NCI-H128 (cell line): Measurements from ENCODE around the gene MYO9A.
"Not testable (repeated sequence)": the region's sequence is repeated elsewhere in the genome, so short reads cannot be mapped to it uniquely, and the experiment has no call there.

Source experiments
- DNase-seq: peaks from one replicate; lab custom pipeline; 2025; ENCODE audit not compliant: unreplicated experiment; lab: John Stamatoyannopoulos, UW

MYO9A gene

DNA sequence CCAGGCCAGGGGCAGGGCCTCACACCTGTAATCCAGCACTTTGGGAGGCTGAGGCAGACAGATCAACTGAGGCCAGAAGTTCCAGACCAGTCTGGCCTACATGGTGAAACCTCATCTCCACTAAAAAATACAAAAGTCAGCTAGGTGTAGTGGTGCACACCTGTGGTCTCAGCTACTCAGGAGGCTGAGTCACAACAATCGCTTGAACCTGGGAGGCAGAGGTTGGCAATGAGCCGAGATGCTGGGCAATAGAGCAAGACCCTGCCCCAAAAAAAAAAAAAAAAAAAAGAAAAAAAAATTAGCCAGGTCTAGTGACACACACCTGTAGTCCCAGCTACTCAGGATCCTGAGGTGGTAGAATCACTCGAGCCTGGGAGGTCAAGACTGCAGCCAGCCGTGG is 18.8 kb downstream of the MYO9A start:
- no peak for DNase-seq

DNA sequence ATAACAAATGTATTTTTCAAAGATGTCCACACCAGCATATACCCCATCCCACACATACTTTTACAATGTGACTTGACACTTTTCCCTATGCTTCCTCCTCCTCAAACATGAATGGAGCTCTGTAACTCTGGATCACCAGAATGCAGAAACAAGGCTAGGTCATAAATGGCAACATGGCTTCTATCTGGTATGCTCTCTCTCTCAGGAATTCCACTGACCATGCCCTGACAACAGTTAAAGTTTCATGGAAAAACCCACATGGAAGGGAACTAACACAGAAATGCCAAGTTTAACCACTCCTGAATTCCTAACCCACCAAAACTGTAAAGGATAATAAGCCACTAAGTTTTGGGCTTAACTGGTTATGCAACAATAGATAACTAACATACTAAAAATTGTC is 19.9 kb downstream of the MYO9A start:
- no peak for DNase-seq

DNA sequence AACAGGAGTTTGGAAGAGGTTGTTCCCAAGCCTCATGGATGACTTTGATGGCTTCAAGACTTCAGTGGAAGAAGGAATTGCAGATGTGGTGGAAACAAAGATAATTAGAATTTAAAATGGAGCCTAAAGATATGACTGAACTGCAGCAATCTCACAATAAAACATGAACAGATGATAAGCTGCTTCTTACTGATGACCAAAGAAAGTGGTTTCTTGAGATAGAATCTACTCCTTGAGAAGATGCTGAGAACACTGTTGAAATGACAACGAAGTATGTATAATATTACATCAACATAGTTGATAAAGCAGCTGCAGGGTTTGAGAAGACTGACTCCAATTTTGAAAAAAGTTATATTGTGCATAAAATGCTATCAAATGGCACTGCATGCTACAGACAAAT is 21.2 kb downstream of the MYO9A start:
- DNase-seq, result no peak

DNA sequence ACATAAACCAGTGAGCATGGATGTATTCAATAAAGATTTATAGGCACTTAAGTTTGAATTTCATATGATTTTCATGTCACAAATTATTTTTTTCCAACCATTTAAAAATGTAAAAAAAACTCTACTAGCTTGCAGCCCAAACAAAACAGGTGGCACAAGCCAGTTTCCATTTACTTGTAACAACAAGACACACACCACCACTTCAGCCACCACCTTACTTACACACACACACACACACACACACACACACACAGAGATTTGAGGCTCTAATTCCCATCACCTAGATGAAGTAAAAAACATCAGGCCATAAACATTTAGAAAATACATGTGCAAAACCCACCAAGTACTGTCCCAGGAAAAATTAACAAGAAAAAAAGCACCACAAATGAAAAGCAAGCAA is 25.3 kb downstream of the MYO9A start:
- no peak for DNase-seq

DNA sequence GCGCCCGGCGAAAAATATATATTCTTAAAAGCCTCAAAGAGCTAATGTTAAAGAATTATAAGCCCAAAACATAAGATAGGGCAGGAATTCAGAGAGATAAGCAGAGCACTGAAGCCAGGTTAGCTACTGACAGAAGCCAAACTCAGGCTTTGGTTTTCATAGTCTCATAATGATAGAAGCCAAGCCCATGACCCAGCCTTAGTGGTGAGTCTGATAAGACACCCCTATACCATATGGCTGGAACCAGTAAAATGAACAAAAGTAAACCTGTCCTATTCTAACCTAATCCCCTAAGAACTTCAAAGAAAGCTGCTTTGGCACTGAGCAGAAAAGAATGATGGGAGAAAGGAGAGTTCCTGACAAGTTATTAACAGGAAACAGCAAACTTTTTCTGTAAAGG is 25.9 kb downstream of the MYO9A start:
- DNase-seq, result no peak

DNA sequence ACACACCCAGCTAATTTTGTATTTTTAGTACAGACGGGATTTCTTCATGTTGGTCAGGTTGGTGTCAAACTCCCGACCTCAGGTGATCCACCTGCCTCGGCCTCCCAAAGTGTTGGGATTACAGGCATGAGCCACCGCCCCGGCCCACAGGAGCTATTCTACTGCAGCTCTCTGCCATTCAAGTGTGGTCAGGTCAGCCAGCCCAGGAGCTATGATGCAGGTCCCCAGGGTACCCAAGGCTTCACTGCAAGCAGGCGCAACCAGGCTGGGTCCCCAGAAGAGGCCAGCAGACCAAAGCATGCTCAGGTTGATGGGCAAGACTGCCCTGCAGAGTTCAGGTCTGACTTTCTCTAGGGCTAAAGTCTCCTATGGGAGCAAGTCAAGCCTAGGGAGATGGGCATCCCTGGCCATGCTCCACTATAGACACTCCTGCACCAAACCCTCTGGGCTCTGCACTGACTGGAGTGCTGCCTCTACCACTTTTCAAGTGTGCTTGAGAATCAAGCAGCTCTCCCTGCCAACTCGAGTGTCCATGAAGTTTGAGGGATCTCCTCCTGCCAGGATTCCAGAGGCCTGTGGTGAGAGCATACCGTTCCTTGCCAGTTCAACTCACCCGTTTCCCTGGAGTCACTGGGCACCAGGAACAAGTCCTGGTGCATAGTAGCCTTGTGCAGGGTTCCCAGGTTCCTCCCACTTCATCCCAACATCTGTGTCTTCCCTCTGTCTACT is 30.9 kb downstream of the MYO9A start:
- DNase-seq, result no peak

DNA sequence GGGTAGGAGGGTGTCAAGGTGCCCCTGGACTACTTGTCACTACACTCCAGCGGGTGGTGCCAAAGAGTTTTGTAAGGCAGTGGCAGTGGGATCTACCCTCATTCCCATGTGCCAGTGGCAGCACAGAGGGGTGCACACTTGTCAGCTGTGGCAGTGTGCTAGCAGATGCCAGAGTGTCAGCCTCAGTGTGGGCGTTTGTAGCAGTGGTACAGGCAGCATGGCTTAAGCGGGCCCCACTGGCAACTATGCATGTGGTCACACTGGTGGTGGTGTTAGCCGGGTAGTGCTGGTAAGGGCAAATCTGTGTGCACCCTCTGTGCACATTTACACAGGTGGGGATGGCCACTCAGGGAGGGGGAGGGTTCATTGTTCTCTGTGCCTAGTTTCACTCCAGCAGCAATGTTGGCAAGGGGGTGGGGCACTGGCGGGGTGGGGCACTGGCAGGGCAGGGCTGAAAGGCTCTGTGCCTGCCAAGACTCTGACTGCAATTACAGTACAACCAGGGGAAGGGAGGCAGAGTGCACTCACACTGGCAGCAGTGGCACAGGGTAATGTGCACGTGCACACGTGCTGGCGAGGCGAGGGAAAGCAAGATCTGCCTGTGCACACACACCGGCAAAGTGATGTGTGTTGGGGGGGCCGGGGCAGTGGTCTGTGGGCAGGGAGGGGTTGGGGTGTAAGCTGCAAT is 31.8 kb downstream of the MYO9A start:
- DNase-seq, result no peak

DNA sequence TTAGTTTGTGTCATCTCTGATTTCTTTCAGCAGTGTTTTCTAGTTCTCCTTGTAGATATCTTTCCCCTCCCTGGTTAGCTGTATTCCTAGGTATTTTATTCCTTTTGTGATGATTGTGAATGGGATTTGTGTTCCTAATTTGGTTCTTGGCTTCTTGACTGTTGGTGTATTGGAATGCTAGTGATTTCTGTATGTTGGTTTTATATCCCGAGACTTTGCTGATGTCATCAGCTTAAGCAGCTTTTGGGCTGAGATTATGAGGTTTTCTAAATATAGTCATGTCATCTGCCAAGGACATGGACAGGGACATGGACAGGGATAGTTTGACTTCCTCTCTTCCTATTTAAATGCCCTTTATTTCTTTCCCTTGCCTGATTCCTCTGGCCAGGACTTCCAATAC is 35.8 kb downstream of the MYO9A start:
- no peak for DNase-seq

DNA sequence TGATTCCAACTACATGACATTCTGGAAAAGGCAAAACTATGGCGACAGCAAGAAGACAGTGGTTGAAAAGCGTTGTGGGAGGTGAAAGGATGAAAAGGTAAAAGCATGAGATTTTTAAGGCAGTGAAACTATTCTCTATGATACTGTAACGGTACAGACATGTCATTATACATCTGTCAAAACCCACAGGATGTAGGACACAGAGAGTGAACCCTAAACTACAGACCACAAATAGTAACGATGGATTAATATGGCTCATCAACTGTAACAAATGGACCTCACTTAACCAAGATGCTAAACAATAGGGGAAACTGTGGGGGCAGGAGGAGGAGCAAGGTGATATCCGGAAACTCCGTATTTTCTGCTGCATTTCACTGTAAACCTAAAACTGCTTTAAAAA is 39.1 kb downstream of the MYO9A start:
- DNase-seq, result no peak

DNA sequence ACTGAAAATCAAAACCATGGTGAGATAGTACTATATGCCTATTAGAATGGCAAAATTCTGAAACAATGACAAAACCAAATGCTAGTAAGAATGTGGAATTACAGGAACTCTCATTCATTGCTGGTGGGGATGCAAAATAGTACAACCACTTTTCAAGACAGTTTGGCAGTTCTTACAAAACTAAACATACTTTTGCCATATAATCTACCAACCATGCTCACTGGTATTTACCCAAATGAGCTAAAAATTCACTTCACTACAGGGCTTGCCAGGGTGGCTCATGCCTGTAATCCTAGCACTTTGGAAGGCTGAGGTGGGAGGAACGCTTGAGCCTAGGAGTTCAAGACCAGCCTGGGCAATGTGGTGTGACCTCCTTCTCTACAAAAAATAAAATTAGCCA is 40.0 kb downstream of the MYO9A start:
- DNase-seq, result no peak

DNA sequence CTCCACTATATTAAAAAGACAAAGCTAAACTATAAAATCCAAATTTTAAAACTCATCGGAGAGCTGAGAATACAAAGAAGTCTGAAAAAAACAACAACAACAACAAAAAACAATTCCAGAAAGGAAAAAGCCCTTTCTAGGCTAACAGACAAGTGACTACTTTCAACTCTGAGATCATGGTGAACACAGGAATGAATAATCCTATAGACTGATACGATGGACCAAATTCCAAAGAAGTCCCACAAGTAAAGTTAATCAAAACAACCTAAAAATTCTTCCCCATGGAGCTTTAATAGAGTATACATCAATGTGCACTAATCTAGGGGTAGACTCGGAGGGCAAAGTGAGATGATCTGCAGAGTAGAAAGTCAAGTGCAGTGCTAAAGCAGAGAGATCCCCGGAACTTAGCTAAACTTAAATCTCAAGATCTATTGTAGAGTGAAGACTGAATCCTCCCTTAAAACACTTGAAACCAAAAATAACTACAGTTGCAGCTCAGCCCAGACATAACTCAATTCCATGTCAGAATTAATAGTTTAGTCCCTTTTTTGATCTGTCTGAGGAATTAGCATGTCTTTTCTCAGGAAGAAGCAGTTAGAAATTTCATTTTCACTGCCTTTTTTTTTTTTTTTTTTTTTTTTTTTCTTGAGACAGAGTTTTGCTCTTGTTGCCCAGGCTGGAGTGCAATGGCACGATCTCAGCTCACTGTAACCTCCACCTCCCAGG is 43.5 kb downstream of the MYO9A start:
- DNase-seq, result no peak

DNA sequence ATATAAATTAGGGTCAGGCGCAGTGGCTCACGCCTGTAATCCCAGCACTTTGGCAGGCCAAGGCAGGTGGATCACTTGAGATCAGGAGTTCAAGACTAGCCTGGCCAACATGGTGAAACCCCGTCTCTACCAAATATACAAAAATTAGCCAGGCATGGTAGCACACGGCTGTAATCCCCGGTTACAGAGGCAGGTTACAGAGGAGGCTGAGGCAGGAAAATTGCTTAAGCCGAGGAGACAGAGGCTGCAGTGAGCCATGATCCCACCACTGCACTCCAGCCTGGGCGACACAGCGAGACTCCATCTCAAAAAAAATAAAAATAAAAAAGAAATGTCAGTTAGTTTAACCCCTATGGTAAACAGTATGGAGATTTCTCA is 46.5 kb downstream of the MYO9A start:
- not testable (repeated sequence) for DNase-seq

DNA sequence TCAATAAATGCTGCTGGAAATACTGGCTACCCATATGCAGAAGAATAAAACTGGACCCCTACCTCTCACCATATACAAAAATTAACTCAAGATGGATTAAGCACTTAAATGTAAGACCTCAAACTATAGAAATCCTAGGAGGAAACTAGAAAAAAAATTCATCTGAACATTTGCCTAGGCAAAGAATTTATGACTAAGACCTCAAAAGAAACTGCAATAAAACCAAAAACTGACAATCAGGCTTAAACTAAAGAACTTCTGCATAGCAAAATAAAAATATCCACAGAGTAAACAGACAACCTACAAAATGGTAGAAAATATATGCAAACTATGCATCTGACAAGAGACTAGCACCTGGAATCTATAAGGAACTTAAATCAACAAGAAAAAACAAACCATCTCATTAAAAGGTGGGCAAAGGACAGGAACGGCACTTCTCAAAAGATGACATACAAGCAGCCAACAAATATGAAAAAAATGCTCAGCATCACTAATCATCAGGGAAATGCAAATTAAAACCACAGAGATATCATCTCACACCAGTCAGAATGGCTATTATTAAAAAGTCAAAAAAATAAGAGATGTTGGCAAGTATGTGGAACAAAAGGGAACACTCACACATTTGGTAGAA is 47.0 kb downstream of the MYO9A start:
- DNase-seq, result no peak

DNA sequence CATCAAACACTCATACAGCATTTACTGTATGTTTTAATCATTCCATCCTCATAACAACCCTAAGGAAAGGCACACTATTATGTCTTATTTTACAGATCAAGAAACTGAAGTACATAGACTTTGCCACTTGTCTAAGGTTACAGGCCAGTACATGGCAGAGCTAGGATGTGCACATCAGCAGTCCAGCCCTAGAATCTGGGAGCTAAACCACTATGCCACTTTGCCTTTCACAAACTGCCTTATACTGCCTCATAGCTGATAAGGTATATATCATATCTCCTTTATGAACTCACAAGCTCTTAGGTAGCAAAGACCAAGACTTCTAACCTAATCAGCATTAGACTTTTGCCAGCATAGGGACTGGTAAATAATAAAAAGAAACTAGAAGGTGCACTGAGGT is 49.1 kb downstream of the MYO9A start:
- DNase-seq, result no peak

DNA sequence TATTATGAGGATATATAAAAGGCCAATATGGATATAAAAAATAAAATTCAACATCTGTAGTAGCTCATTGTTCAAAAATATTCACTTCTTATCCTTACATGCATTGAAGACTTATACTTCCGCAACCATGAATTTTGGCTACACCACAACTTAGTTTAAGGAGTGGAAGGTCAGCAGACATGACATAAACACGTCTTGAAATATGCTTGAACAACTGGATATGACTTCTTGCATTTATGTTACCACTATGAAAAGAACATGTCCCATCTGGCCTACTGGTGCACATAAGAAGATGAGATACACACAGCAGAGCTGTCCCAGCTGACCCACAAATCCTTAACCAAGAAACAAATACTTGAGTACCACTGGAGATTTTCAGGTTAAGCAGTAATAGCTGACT is 52.1 kb downstream of the MYO9A start:
- DNase-seq, result no peak

DNA sequence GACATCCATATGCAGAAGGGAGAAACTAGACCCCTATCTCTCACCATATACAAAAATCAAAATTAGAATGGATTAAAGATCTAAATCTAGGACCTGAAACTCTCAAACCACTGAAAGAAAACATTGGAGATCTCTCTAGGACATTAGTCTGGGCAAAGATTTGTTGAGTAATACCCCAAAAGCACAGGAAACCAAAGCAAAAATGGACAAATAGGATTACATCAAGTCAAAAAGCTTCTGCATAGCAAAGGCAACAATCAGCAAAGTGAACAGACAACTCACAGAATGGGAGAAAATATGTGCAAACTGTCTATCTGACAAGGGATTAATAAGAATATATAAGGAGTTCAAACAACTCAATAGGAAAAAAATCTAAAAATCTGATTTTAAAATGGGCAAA is 54.8 kb downstream of the MYO9A start:
- no peak for DNase-seq

DNA sequence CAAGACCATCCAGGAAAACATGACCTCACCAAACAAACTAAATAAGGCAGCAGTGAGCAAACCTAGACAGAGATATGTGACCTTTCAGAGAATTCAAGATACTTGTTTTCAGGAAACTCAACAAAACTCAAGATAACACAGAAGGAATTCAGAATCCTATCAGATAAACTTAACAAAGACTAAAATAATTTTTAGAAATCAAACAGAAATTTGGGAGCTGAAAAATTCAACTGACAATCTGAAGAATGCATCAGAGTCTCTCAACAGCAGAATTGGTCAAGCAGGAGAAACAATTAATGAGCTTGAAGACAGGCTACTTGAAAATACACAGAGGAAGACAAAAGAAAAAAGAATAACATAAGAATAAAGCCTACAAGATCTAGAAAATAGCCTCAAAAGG is 55.6 kb downstream of the MYO9A start:
- no peak for DNase-seq

DNA sequence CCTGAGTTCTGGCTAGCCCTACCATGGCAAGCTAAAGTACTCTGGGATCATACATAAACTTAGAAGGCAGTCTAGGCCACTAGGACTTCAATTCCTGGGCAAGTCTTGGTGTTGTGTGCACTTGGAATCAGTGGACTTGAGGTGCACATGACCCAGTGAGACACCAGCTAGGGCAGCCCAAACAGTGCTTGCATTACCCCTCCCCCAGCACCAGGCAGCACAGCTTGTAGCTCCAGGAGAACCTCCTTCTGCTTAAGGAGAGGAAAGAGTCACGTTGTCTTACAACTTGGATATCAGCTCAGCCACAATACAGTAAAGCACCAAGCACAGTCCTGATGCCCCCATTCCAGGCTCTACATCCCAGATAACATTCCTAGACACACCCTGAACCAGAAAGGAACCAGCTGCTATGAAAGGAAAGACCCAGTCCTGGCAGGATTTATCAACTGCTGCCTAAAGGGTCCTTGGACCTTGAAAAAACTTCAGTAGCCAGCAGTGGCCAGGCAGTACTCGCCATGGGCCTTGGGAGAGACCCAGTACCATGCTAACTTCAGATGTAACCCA is 57.2 kb downstream of the MYO9A start:
- DNase-seq, result no peak

DNA sequence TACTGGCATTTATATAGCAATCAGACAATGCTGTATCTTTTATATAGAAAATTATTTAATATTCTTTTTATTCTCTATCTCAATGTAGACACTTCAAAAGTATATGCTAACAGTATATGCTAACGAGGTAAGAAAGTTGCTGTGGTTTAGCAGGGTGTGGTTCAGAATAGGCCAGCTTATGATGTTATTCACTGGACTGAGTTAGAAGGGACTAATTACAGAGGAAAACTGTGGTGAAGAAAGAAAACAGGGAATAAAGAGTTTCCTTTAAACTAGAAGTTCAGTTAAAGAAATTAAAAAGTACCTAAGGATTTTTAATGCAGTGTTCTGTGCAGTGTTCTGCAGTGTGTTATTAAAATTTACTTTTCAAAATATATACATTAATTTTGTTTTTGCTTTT is 59.4 kb downstream of the MYO9A start:
- no peak for DNase-seq

DNA sequence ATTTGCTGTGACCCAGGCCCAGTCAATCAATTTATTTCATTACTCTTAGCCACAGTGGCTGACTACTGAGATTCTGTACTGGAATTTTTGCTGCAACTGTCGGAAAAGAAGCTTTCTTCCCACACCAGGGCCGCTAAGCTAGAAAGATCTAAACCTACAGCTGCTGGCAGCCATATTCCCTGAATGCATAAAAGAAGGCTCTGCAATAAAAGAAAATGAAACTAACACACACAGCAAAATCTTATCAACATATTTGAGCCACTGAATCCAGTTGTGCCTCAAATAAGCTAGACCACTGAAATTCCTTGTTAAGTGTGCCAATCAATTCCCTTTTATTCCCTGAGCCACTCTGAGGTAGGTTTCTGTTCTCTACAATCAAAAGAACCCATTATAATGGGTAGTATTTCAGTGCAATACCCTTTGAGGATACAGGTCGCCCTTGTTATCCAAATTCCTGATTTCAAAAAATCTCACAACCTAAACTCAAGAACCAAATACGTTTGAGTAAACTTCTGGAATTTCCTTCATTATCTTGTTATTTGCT is 60.3 kb downstream of the MYO9A start:
- DNase-seq, result no peak

DNA sequence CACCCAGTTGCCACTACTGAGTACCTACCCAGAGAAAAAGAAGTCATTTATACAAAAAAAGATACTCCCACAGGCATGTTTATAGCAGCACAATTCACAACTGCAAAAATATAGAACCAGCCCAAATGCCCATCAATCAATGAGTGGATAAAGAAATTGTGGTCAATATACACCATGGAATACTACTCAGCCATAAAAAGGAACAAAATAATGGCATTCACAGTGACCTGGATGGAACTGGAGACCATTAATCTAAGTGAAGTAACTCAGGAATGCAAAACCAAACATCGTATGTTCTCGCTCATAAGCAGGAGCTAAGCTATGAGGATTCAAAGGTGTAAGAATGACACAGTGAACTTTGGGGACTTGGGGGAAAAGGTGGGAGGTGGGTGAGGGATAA is 61.7 kb downstream of the MYO9A start:
- DNase-seq, result not testable (repeated sequence)
